GM12874 (cell line): ENCODE data around the gene RPS16.

Source experiments
- CTCF ChIP-seq: IDR thresholded peaks from 2 replicates; pipeline ENCODE4 v1.5.1; 2011; ENCODE audit warnings: low read depth, mild to moderate bottlenecking, control low read depth, low read length, moderate library complexity; ENCODE audit not compliant: insufficient read depth

Gene RPS16

GRCh38 chr19:39407410-39407659, 28.4 kb downstream of the RPS16 start:
- TF ChIP-seq CTCF, result no peak

- TF ChIP-seq CTCF, result no peak
Measured at GRCh38 chr19:39406656-39407409, 28.9 kb downstream of the RPS16 start, which contains the start of gene ZFP36. Gene ZFP36 (plus strand): TSS chr19:39406847. CDS start chr19:39406905, 58 bp downstream.

GRCh38 chr19:39405958-39406655, 29.6 kb downstream of the RPS16 start:
- no peak for TF ChIP-seq CTCF

GRCh38 chr19:39405261-39405957, 30.3 kb downstream of the RPS16 start:
- TF ChIP-seq CTCF, result no peak

- TF ChIP-seq CTCF, result no peak
Measured at GRCh38 chr19:39403331-39404312, 32.1 kb downstream of the RPS16 start.

GRCh38 chr19:39402346-39403300, 33.1 kb downstream of the RPS16 start:
- TF ChIP-seq CTCF, result no peak
